Bone marrow (tissue), 2 donors: ENCODE data around the gene DGCR2.
A peak's percentile ranks its signal among the peaks of the same experiment; 100 is the strongest.

ENCODE experiments used
- DNase-seq, 2 donors: peaks; one replicate each; lab custom pipeline; 2025; lab: John Stamatoyannopoulos, UW

Gene DGCR2

GRCh38 chr22:19146215-19146968 is 24.2 kb upstream of the DGCR2 start:
- DNase-seq: no peak

GRCh38 chr22:19143967-19144400 is 21.8 kb upstream of the DGCR2 start:
- peak in 1 of 2 donors; percentile 33 for DNase-seq

- DNase-seq: no peak
Measured at GRCh38 chr22:19143212-19143611, 21.0 kb upstream of the DGCR2 start.

- DNase-seq: no peak
Measured at GRCh38 chr22:19142394-19142793, 20.2 kb upstream of the DGCR2 start.

GRCh38 chr22:19139974-19140373 is 17.8 kb upstream of the DGCR2 start:
- DNase-seq: no peak

- DNase-seq: no peak
Measured at GRCh38 chr22:19139001-19139356, 16.8 kb upstream of the DGCR2 start.

GRCh38 chr22:19138217-19139000 is 16.2 kb upstream of the DGCR2 start:
- no peak for DNase-seq

- DNase-seq: no peak
Measured at GRCh38 chr22:19137384-19138216, 15.4 kb upstream of the DGCR2 start.

GRCh38 chr22:19136915-19137314 is 14.7 kb upstream of the DGCR2 start:
- DNase-seq: no peak

- no peak for DNase-seq
Measured at GRCh38 chr22:19134874-19135273, 12.7 kb upstream of the DGCR2 start.

- DNase-seq: no peak
Measured at GRCh38 chr22:19134176-19134831, 12.1 kb upstream of the DGCR2 start.

- DNase-seq: no peak
Measured at GRCh38 chr22:19133561-19133960, 11.3 kb upstream of the DGCR2 start.

- DNase-seq: no peak
Measured at GRCh38 chr22:19132693-19133400, 10.6 kb upstream of the DGCR2 start.

GRCh38 chr22:19132153-19132552 is 9.9 kb upstream of the DGCR2 start:
- DNase-seq: no peak

- DNase-seq: no peak
Measured at GRCh38 chr22:19131685-19132015, 9.4 kb upstream of the DGCR2 start.

- DNase-seq: no peak
Measured at GRCh38 chr22:19130959-19131684, 8.9 kb upstream of the DGCR2 start, which contains the start of gene TSSK2. TSS of gene TSSK2 (plus strand) at chr22:19131308. CDS start at chr22:19131400, 92 bp downstream.

GRCh38 chr22:19129871-19130270 is 7.7 kb upstream of the DGCR2 start:
- DNase-seq: no peak

GRCh38 chr22:19128946-19129727 is 6.9 kb upstream of the DGCR2 start:
- DNase-seq: no peak

- DNase-seq: no peak
Measured at GRCh38 chr22:19128009-19128401, 5.8 kb upstream of the DGCR2 start.
